Stomach (tissue), 4 donors: Measurements from ENCODE around the gene ATP8A1.

Source experiments
- POLR2A ChIP-seq, 4 donors: fragments of 450-650 bp; IDR thresholded peaks; one replicate each; pipeline ENCODE4 v1.6.1; 2016; ENCODE audit warnings: antibody characterized with exemption in 4 of 4, control low read depth in 2 of 4, mild to moderate bottlenecking in 1 of 4, moderate library complexity in 1 of 4
- POLR2AphosphoS5 ChIP-seq, 3 donors: sonication (generic); formaldehyde crosslinking; IDR thresholded peaks; one replicate each; pipeline ENCODE4 v1.6.1; 2016; ENCODE audit warnings: antibody characterized with exemption in 3 of 3
- TF ChIP-seq, protein P1 (sequence below), 7 experiments: fragments of 450-650 bp in 4 of 7; fragments of 200-600 bp in 3 of 7; sonication (generic) in 3 of 7; IDR thresholded peaks; one replicate each; pipeline ENCODE4 v1.5.1; 2016 to 2019; ENCODE audit warnings: antibody characterized with exemption in 7 of 7, control low read depth in 2 of 7, mild to moderate bottlenecking in 1 of 7

DNA sequence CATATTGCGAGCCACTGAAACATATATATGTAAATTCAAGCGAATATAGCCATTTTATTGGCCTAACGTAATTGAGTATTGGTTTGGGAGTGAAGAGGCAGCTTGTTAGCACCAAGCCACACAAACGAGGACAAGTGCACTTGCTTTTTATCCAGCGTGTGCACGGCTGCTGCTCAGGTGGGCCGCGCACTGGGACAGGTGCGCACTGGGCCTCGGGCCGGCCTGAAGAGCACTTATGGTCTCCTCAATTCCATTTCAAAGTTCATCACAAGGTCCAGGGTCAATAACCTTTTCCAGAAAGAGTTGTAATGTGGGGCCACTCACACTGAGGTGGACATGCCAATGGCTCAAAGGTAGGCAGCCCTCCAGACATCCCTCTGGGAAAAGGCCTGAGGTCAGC is 95.9 kb downstream of the ATP8A1 start:
- no peak for TF ChIP-seq POLR2AphosphoS5 (IDR thresholded peaks at IDR 0.05)
- TF ChIP-seq, protein P1, sequence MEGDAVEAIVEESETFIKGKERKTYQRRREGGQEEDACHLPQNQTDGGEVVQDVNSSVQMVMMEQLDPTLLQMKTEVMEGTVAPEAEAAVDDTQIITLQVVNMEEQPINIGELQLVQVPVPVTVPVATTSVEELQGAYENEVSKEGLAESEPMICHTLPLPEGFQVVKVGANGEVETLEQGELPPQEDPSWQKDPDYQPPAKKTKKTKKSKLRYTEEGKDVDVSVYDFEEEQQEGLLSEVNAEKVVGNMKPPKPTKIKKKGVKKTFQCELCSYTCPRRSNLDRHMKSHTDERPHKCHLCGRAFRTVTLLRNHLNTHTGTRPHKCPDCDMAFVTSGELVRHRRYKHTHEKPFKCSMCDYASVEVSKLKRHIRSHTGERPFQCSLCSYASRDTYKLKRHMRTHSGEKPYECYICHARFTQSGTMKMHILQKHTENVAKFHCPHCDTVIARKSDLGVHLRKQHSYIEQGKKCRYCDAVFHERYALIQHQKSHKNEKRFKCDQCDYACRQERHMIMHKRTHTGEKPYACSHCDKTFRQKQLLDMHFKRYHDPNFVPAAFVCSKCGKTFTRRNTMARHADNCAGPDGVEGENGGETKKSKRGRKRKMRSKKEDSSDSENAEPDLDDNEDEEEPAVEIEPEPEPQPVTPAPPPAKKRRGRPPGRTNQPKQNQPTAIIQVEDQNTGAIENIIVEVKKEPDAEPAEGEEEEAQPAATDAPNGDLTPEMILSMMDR (IDR thresholded peaks at IDR 0.05): no peak
- TF ChIP-seq POLR2A (IDR thresholded peaks at IDR 0.05): no peak
